IMR-90 (cell line): Measurements from ENCODE around the gene MAFB. TPM values are rescaled to one million over a fixed set of nuclear protein-coding genes. Genes with fewer than 3 reads are reported as not detected.

Source experiments
- ATAC-seq: fragments of 200-7000 bp; cut with Tn5 transposase; 2 replicates; pipeline ENCODE4 v1.9.1; 2020; ENCODE audit warnings: low read depth, mild to moderate bottlenecking, moderate library complexity
- BruUV-seq: library from RNA; stranded (reverse); fragments of 400-500 nt; replicated peaks from 2 replicates; lab custom pipeline; 2021; lab: Mats Ljungman, UMichigan
- CTCF ChIA-PET: fragments of 300-600 bp; formaldehyde crosslinking; extraction: SDS; loops from one replicate; lab custom pipeline; 2021; ENCODE audit warnings: antibody characterized with exemption; lab: Yijun Ruan, JAX
- POLR2A ChIA-PET: fragments of 300-600 bp; sonication (Branson Sonifier 250); formaldehyde crosslinking; loops from one replicate; lab custom pipeline; 2022; ENCODE audit warnings: antibody characterized with exemption; ENCODE audit not compliant: unreplicated experiment; lab: Charles Lee
- DNase-seq: peaks from one replicate; pipeline ENCODE4 v3.0.0; 2013
- H2AFZ ChIP-seq: replicated peaks from 2 replicates; pipeline ENCODE3; 2013; ENCODE audit warnings: low read length, mild to moderate bottlenecking; ENCODE audit not compliant: poor library complexity
- H2AK5ac ChIP-seq: 2 replicates; pipeline ENCODE4 v1.6.1; 2013; ENCODE audit warnings: low read depth, low read length, inconsistent platforms
- H2AK9ac ChIP-seq: replicated peaks from 2 replicates; pipeline ENCODE3; 2013; ENCODE audit warnings: mild to moderate bottlenecking, low read depth, low read length, moderate library complexity; ENCODE audit not compliant: poor library complexity
- H2BK120ac ChIP-seq: 2 replicates; pipeline ENCODE4 v1.6.1; 2013; ENCODE audit warnings: low read depth, low read length, inconsistent platforms
- H2BK15ac ChIP-seq: 3 replicates; pipeline ENCODE4 v1.6.1; 2013; ENCODE audit warnings: low read depth, low read length, inconsistent platforms
- H2BK20ac ChIP-seq: 2 replicates; pipeline ENCODE4 v1.6.1; 2013; ENCODE audit warnings: low read depth, mild to moderate bottlenecking, inconsistent platforms, low read length, moderate library complexity
- H2BK5ac ChIP-seq: 2 replicates; pipeline ENCODE4 v1.6.1; 2013; ENCODE audit warnings: mild to moderate bottlenecking, low read depth, low read length, inconsistent platforms; ENCODE audit not compliant: poor library complexity, severe bottlenecking
- H3K14ac ChIP-seq: replicated peaks from 2 replicates; pipeline ENCODE4 v1.6.1; 2013; ENCODE audit warnings: low read depth, low read length, inconsistent platforms
- H3K18ac ChIP-seq: 2 replicates; pipeline ENCODE4 v1.6.1; 2013; ENCODE audit warnings: low read depth, low read length, control low read depth
- H3K23ac ChIP-seq: 2 replicates; pipeline ENCODE4 v1.6.1; 2013; ENCODE audit warnings: low read depth, low read length, inconsistent platforms
- H3K27ac ChIP-seq: 2 replicates; pipeline ENCODE4 v1.5.1; 2013; ENCODE audit warnings: mild to moderate bottlenecking, control low read depth, low read length; ENCODE audit not compliant: insufficient read depth
- H3K27me3 ChIP-seq: 2 replicates; pipeline ENCODE4 v1.6.1; 2013; ENCODE audit warnings: low read length; ENCODE audit not compliant: control insufficient read depth, insufficient read depth
- H3K36me3 ChIP-seq: 2 replicates; pipeline ENCODE4 v1.6.1; 2013; ENCODE audit warnings: low read length, mixed read lengths; ENCODE audit not compliant: control insufficient read depth, insufficient read depth
- H3K4ac ChIP-seq: 2 replicates; pipeline ENCODE4 v1.6.1; 2013; ENCODE audit warnings: low read depth, low read length, inconsistent platforms
- H3K4me1 ChIP-seq: 2 replicates; pipeline ENCODE4 v1.6.1; 2013; ENCODE audit warnings: low read length, mixed read lengths; ENCODE audit not compliant: control insufficient read depth, insufficient read depth
- H3K4me2 ChIP-seq: 2 replicates; pipeline ENCODE4 v1.6.1; 2013; ENCODE audit warnings: low read depth, mild to moderate bottlenecking, control low read depth, low read length, moderate library complexity
- H3K4me3 ChIP-seq: 2 replicates; pipeline ENCODE4 v1.5.1; 2013; ENCODE audit warnings: low read depth, mild to moderate bottlenecking, control low read depth, low read length, moderate library complexity; ENCODE audit not compliant: insufficient read depth
- H3K56ac ChIP-seq: 2 replicates; pipeline ENCODE4 v1.6.1; 2013; ENCODE audit warnings: low read length, inconsistent platforms; ENCODE audit not compliant: insufficient read depth; ENCODE audit errors: extremely low read depth
- H3K79me1 ChIP-seq, 2 experiments: 2 replicates each; pipeline ENCODE4 v1.6.1; 2013; ENCODE audit warnings: low read length in 2 of 2, inconsistent platforms in 1 of 2, low read depth in 1 of 2
- H3K9ac ChIP-seq: 2 replicates; pipeline ENCODE4 v1.6.1; 2013; ENCODE audit warnings: low read depth, low read length, control low read depth
- H3K9me1 ChIP-seq: 2 replicates; pipeline ENCODE4 v1.6.1; 2013; ENCODE audit warnings: low read length, inconsistent platforms; ENCODE audit not compliant: insufficient read depth
- H3K9me3 ChIP-seq: 2 replicates; pipeline ENCODE4 v1.6.1; 2013; ENCODE audit warnings: low read length; ENCODE audit not compliant: control insufficient read depth, insufficient read depth
- H4K20me1 ChIP-seq: 2 replicates; pipeline ENCODE4 v1.6.1; 2013; ENCODE audit warnings: low read length, inconsistent platforms; ENCODE audit not compliant: insufficient read depth
- H4K5ac ChIP-seq: 2 replicates; pipeline ENCODE4 v1.6.1; 2013; ENCODE audit warnings: mild to moderate bottlenecking, low read depth, low read length, control low read depth
- H4K8ac ChIP-seq, 2 experiments: 2 replicates each; pipeline ENCODE4 v1.6.1; 2013; ENCODE audit warnings: low read depth in 2 of 2, low read length in 2 of 2, control low read depth in 1 of 2, inconsistent platforms in 1 of 2
- H4K91ac ChIP-seq: 2 replicates; pipeline ENCODE4 v1.6.1; 2013; ENCODE audit warnings: low read depth, low read length, inconsistent platforms; ENCODE audit not compliant: insufficient read depth
- CHD1 ChIP-seq: IDR thresholded peaks from 2 replicates; pipeline ENCODE4 v1.6.1; 2012; ENCODE audit warnings: low read depth, low read length, improper control_type of control experiment
- ELK1 ChIP-seq: fragments of 150-350 bp; IDR thresholded peaks from 2 replicates; pipeline ENCODE4 v1.6.1; 2016; ENCODE audit warnings: low read depth, mild to moderate bottlenecking, low read length, moderate library complexity, borderline replicate concordance
- FOS ChIP-seq: fragments of 150-350 bp; IDR thresholded peaks from 2 replicates; pipeline ENCODE4 v1.6.1; 2016; ENCODE audit warnings: low read depth, low read length
- MXI1 ChIP-seq: IDR thresholded peaks from 2 replicates; pipeline ENCODE4 v1.6.1; 2012; ENCODE audit warnings: low read depth, mild to moderate bottlenecking, low read length, moderate library complexity, borderline replicate concordance
- RCOR1 ChIP-seq: IDR thresholded peaks from 2 replicates; pipeline ENCODE4 v1.6.1; 2012; ENCODE audit warnings: mild to moderate bottlenecking, low read length, improper control_type of control experiment; ENCODE audit not compliant: insufficient replicate concordance
- WGBS, 2 experiments: methylation state at CpG; one replicate each; pipeline versions ENCODE4 v1.1.5 to v1.1.7; 2013; ENCODE audit warnings: missing lambda C conversion rate in 2 of 2; ENCODE audit not compliant: insufficient read length in 1 of 2; ENCODE audit errors: extremely low coverage in 2 of 2; 5-methylcytosine and 5-hydroxymethylcytosine counted together
- dilution Hi-C: fragments of 300-500 bp; cut with HindIII; formaldehyde crosslinking; loops from one replicate; pipeline ENCODE4 v1.14.3; 2018; ENCODE audit warnings: low sequenced_read_pairs; ENCODE audit not compliant: unreplicated experiment
- in situ Hi-C: fragments of 300-500 bp; cut with MboI; formaldehyde crosslinking; loops from 3 replicates; pipeline ENCODE4 v1.14.3; 2019; ENCODE audit warnings: low sequenced_read_pairs, inconsistent platforms, mixed read lengths
- intact Hi-C: fragments of 100-400 bp; cut with micrococcal nuclease; formaldehyde crosslinking; loops from 2 replicates; pipeline ENCODE4 v1.10.0; 2022
- polyA plus RNA-seq, 3 experiments: library from polyadenylated mRNA; depleted of rRNA; stranded (reverse); fragments of >200 nt; gene quantifications; 2 replicates each; pipeline ENCODE4 v1.2.3, GENCODE V29; 2012; ENCODE audit warnings: low replicate concordance in 1 of 3
- total RNA-seq: library from RNA; depleted of rRNA; stranded (reverse); fragments of >200 nt; gene quantifications from 2 replicates; pipeline ENCODE4 v1.2.3, GENCODE V29; 2012

The MAFB gene
- total and polyA plus RNA-seq, 2 of the 4 experiments (the other 2 are of a cell fraction): 0.07 TPM; not detected in 1

GRCh38 chr20:40692240-40693011 lies 3.4 kb upstream of the MAFB start:
- ATAC-seq (no peak), DNase-seq (no peak)
- no peaks in the 10 kb centered on the region for H3K79me1 ChIP-seq
- no peak overlapping the region for H3K9ac ChIP-seq
- no peaks in the 10 kb centered on the region for H3K9me3 ChIP-seq
- dilution Hi-C loops: no loop called here
- no peaks in the 10 kb centered on the region for H3K36me3 ChIP-seq
- BruUV-seq: no TSS peak
- whole genome bisulfite sequencing, 2 experiments: 10% methylated on average over 18 of the region's 52 CpGs; no CpG with 5 or more reads in 1 of the 2 experiments
- H2AK5ac ChIP-seq: no peak overlapping the region
- H3K4me2 ChIP-seq: no peak overlapping the region
- TF ChIP-seq CHD1 (no peak), MXI1 (no peak), FOS (no peak), RCOR1 (no peak), ELK1 (no peak)
- H3K4me3 ChIP-seq: no peak overlapping the region
- ChIA-PET POLR2A (no interaction called here), CTCF (no interaction called here)
- H4K8ac ChIP-seq: no peak overlapping the region
- no peak overlapping the region for H2BK15ac ChIP-seq
- H2BK5ac ChIP-seq: no peak overlapping the region
- H2BK120ac ChIP-seq: no peak overlapping the region
- H2BK20ac ChIP-seq: no peak overlapping the region
- no peak overlapping the region for H4K91ac ChIP-seq
- H3K23ac ChIP-seq: no peak overlapping the region
- H3K14ac ChIP-seq: no peak overlapping the region
- H4K5ac ChIP-seq: no peak overlapping the region
- intact Hi-C loops: loop anchor here (5.0 to 10.0 kb wide), 2 partner anchors 270 to 1578 kb away; no protein-coding TSS in a partner anchor
- H2AFZ ChIP-seq: no peak overlapping the region
- no peak overlapping the region for H3K27ac ChIP-seq
- in situ Hi-C loops: loop anchor here (25.0 kb wide), 1 partner anchor 805 kb away; no protein-coding TSS in a partner anchor
- no peak overlapping the region for H3K18ac ChIP-seq
- H3K56ac ChIP-seq: no peak overlapping the region
- no peak overlapping the region for H3K4ac ChIP-seq
- H2AK9ac ChIP-seq: no peak overlapping the region
- no peaks in the 10 kb centered on the region for H3K9me1 ChIP-seq
- H3K27me3 ChIP-seq: peaks cover 61% of the 10 kb centered on the region
- peaks cover 5% of the 10 kb centered on the region; the same call in 1 of the 2 replicates for H3K4me1 ChIP-seq
- 0 out of 2 replicates have a peak, but pooled peaks cover 3% of the 10 kb centered on the region for H4K20me1 ChIP-seq
